ENCODE measurements around the gene EPB41L4B. TPM values are rescaled to one million over a fixed set of nuclear protein-coding genes. Genes with fewer than 3 reads are reported as not detected.
A peak's percentile ranks its signal among the peaks of the same experiment; 100 is the strongest.

Gene EPB41L4B
- total and polyA plus RNA-seq, 2 of the 13 experiments (the other 11 are each of a cell fraction or from before 2014, with no cell fraction given): 17.6 to 22.1 TPM

- TF ChIP-seq DMTF1 (CRISPR knock-in tag; IDR thresholded peaks at IDR 0.05) (no peak), HDAC2 (CRISPR knock-in tag; IDR thresholded peaks at IDR 0.05) (0 out of 2 replicates have a peak, but pooled peaks have one; percentile 22), ZNF841 (CRISPR knock-in tag; IDR thresholded peaks at IDR 0.05; ENCODE audit: borderline replicate concordance) (no peak), TRAFD1 (CRISPR knock-in tag; IDR thresholded peaks at IDR 0.05; ENCODE audit: borderline replicate concordance) (no peak), ZMYM2 (CRISPR knock-in tag; IDR thresholded peaks at IDR 0.05) (0 out of 2 replicates have a peak, but pooled peaks have one; percentile 15), ZNF788 (CRISPR knock-in tag; IDR thresholded peaks at IDR 0.05; ENCODE audit: borderline replicate concordance) (peak; percentile 10; the same call in 1 of the 2 replicates), ZFX (CRISPR knock-in tag; IDR thresholded peaks at IDR 0.05; ENCODE audit: low read depth) (peak; percentile 75), ZFP62 (CRISPR knock-in tag; IDR thresholded peaks at IDR 0.05) (no peak), MAX (IDR thresholded peaks at IDR 0.05) (peak; percentile 40; the same call in 1 of the 2 replicates), FOSL2 (CRISPR knock-in tag; IDR thresholded peaks at IDR 0.05) (peak; percentile 20), ATF7 (IDR thresholded peaks at IDR 0.05) (no peak), ATF7 (CRISPR knock-in tag; IDR thresholded peaks at IDR 0.05) (no peak), TBX2 (CRISPR knock-in tag; IDR thresholded peaks at IDR 0.05; ENCODE audit: borderline replicate concordance) (peak; percentile 28; the same call in 1 of the 2 replicates), ZBTB49 (CRISPR knock-in tag; IDR thresholded peaks at IDR 0.05; ENCODE audit: borderline replicate concordance) (peak; percentile 42; the same call in 1 of the 2 replicates), FOXO1 (CRISPR knock-in tag; IDR thresholded peaks at IDR 0.05) (peak; percentile 53), IKZF5 (CRISPR knock-in tag; IDR thresholded peaks at IDR 0.05) (0 out of 2 replicates have a peak, but pooled peaks have one; percentile 34), ATF3 (CRISPR knock-in tag; IDR thresholded peaks at IDR 0.05) (peak; percentile 45; the same call in 1 of the 2 replicates), ZNF691 (CRISPR knock-in tag; IDR thresholded peaks at IDR 0.05; ENCODE audit: borderline replicate concordance, low read depth) (peak; percentile 54; the same call in 1 of the 2 replicates), KMT2B (CRISPR knock-in tag; IDR thresholded peaks at IDR 0.05) (no peak)
Measured at GRCh38 chr9:109182940-109183798, 137.7 kb downstream of the EPB41L4B start (continued).

Measured in HepG2 (cell line).